Trophoblast cell (in vitro differentiated cells and primary cell): Measurements from ENCODE around the gene CACNA1B.

Experiments
- DNase-seq, 2 donors: peaks; one replicate each; pipeline ENCODE4 v3.0.0-alpha.2; 2016
- H2AFZ ChIP-seq: 2 replicates; pipeline ENCODE4 v1.6.1; 2013; ENCODE audit warnings: low read length, moderate library complexity, mild to moderate bottlenecking; ENCODE audit not compliant: insufficient read depth, poor library complexity
- H2AK5ac ChIP-seq: 2 replicates; pipeline ENCODE4 v1.6.1; 2013; ENCODE audit warnings: mild to moderate bottlenecking, low read length
- H2BK120ac ChIP-seq: 2 replicates; pipeline ENCODE4 v1.6.1; 2013; ENCODE audit warnings: low read length, mild to moderate bottlenecking, moderate library complexity; ENCODE audit not compliant: insufficient read depth, poor library complexity
- H2BK12ac ChIP-seq: 2 replicates; pipeline ENCODE4 v1.6.1; 2013; ENCODE audit warnings: mild to moderate bottlenecking, low read length, moderate library complexity
- H2BK5ac ChIP-seq: 2 replicates; pipeline ENCODE4 v1.6.1; 2013; ENCODE audit warnings: low read length, low read depth, moderate library complexity, mild to moderate bottlenecking; ENCODE audit not compliant: poor library complexity
- H3K14ac ChIP-seq: 2 replicates; pipeline ENCODE4 v1.6.1; 2013; ENCODE audit warnings: mild to moderate bottlenecking, low read length
- H3K18ac ChIP-seq: 2 replicates; pipeline ENCODE4 v1.6.1; 2013; ENCODE audit warnings: mild to moderate bottlenecking, low read length
- H3K23ac ChIP-seq: 2 replicates; pipeline ENCODE4 v1.6.1; 2013; ENCODE audit warnings: low read length
- H3K27ac ChIP-seq: 2 replicates; pipeline ENCODE4 v1.5.1; 2013; ENCODE audit warnings: low read depth, mild to moderate bottlenecking, inconsistent platforms, low read length, moderate library complexity
- H3K27me3 ChIP-seq: 2 replicates; pipeline ENCODE4 v1.6.1; 2013; ENCODE audit warnings: inconsistent platforms, mild to moderate bottlenecking, low read length, moderate library complexity; ENCODE audit not compliant: insufficient read depth
- H3K36me3 ChIP-seq, 2 experiments: 1 replicate in 1 of 2; 2 replicates in 1 of 2; pipeline ENCODE4 v1.6.1; 2013; ENCODE audit warnings: low read length in 2 of 2, mild to moderate bottlenecking in 2 of 2, moderate library complexity in 1 of 2; ENCODE audit not compliant: insufficient read depth in 2 of 2, control insufficient read depth in 1 of 2
- H3K4ac ChIP-seq: 2 replicates; pipeline ENCODE4 v1.6.1; 2013; ENCODE audit warnings: low read depth, mild to moderate bottlenecking, low read length, moderate library complexity
- H3K4me1 ChIP-seq, 2 experiments: 1 replicate in 1 of 2; 2 replicates in 1 of 2; pipeline ENCODE4 v1.6.1; 2013; ENCODE audit warnings: low read length in 2 of 2, mild to moderate bottlenecking in 2 of 2, moderate library complexity in 1 of 2; ENCODE audit not compliant: insufficient read depth in 2 of 2, control insufficient read depth in 1 of 2
- H3K4me2 ChIP-seq: 2 replicates; pipeline ENCODE4 v1.6.1; 2013; ENCODE audit warnings: inconsistent platforms, mild to moderate bottlenecking, low read length, moderate library complexity
- H3K4me3 ChIP-seq: 2 replicates; pipeline ENCODE4 v1.5.1; 2013; ENCODE audit warnings: mild to moderate bottlenecking, low read depth, low read length, inconsistent platforms
- H3K79me1 ChIP-seq: one replicate; pipeline ENCODE4 v1.6.1; 2013; ENCODE audit warnings: low read length
- H3K79me2 ChIP-seq: 2 replicates; pipeline ENCODE4 v1.6.1; 2013; ENCODE audit warnings: low read length, mild to moderate bottlenecking; ENCODE audit not compliant: control insufficient read depth, insufficient read depth, poor library complexity
- H3K9ac ChIP-seq: 2 replicates; pipeline ENCODE4 v1.6.1; 2013; ENCODE audit warnings: mild to moderate bottlenecking, low read length
- H3K9me3 ChIP-seq: 2 replicates; pipeline ENCODE4 v1.6.1; 2013; ENCODE audit warnings: low read depth, mild to moderate bottlenecking, control low read depth, inconsistent platforms, low read length; ENCODE audit not compliant: insufficient read depth
- H4K12ac ChIP-seq: 2 replicates; pipeline ENCODE4 v1.6.1; 2013; ENCODE audit warnings: low read depth, mild to moderate bottlenecking, low read length, moderate library complexity
- H4K8ac ChIP-seq: 2 replicates; pipeline ENCODE4 v1.6.1; 2013; ENCODE audit warnings: low read depth, mild to moderate bottlenecking, low read length, moderate library complexity
- H4K91ac ChIP-seq: one replicate; pipeline ENCODE4 v1.6.1; 2013; ENCODE audit warnings: low read depth, mild to moderate bottlenecking, low read length, moderate library complexity
- WGBS: extraction: QIAGEN DNeasy Blood & Tissue Kit; methylation state at CpG from one replicate; pipeline ENCODE4 v1.1.7; 2013; ENCODE audit warnings: missing lambda C conversion rate; ENCODE audit not compliant: insufficient read length, insufficient coverage; ENCODE audit errors: extremely low coverage; 5-methylcytosine and 5-hydroxymethylcytosine counted together

Gene CACNA1B

GRCh38 chr9:138098908-138099791, 221.6 kb downstream of the CACNA1B start:
- Histone ChIP-seq H3K4me1 (no peaks in the 10 kb centered on the region), H3K36me3 (no peaks in the 10 kb centered on the region), H4K12ac (no peak overlapping the region), H3K4me2 (no peak overlapping the region), H3K79me2 (no peaks in the 10 kb centered on the region), H2BK5ac (no peak overlapping the region), H3K14ac (no peak overlapping the region), H4K91ac (no peak overlapping the region), H2AK5ac (no peak overlapping the region), H3K23ac (no peak overlapping the region), H3K27ac (no peak overlapping the region), H2BK12ac (no peak overlapping the region), H3K4ac (no peak overlapping the region), H3K27me3 (no peaks in the 10 kb centered on the region), H3K9me3 (peaks cover 55% of the 10 kb centered on the region), H4K8ac (no peak overlapping the region), H3K4me3 (peak overlapping the region; percentile 39), H2AFZ (no peak overlapping the region), H2BK120ac (no peak overlapping the region), H3K9ac (no peak overlapping the region), H3K79me1 (no peaks in the 10 kb centered on the region), H3K18ac (no peak overlapping the region)
- no CpG with 5 or more reads among the region's 22 CpGs for WGBS
- DNase-seq = no peak

- Histone ChIP-seq H3K18ac (no peak overlapping the region), H3K4me1 (no peaks in the 10 kb centered on the region), H3K4me3 (no peak overlapping the region), H3K14ac (no peak overlapping the region), H3K4me2 (no peak overlapping the region), H2AK5ac (no peak overlapping the region), H3K9ac (no peak overlapping the region), H4K8ac (no peak overlapping the region), H3K79me1 (no peaks in the 10 kb centered on the region), H2BK5ac (no peak overlapping the region), H4K12ac (no peak overlapping the region), H4K91ac (no peak overlapping the region), H2BK120ac (no peak overlapping the region), H3K36me3 (no peaks in the 10 kb centered on the region), H3K9me3 (peaks cover 63% of the 10 kb centered on the region), H2BK12ac (no peak overlapping the region), H2AFZ (no peak overlapping the region), H3K23ac (no peak overlapping the region), H3K27ac (no peak overlapping the region), H3K27me3 (no peaks in the 10 kb centered on the region), H3K79me2 (no peaks in the 10 kb centered on the region), H3K4ac (no peak overlapping the region)
- no CpG with 5 or more reads among the region's 8 CpGs for WGBS
- DNase-seq = no peak
Observed at GRCh38 chr9:138099803-138100598, 222.4 kb downstream of the CACNA1B start.

GRCh38 chr9:138100711-138101350, 223.2 kb downstream of the CACNA1B start:
- no peak overlapping the region for H2BK12ac ChIP-seq
- no peak overlapping the region for H2BK5ac ChIP-seq
- no peak overlapping the region for H3K4me3 ChIP-seq
- no peak overlapping the region for H3K4ac ChIP-seq
- no CpG with 5 or more reads among the region's 30 CpGs for WGBS
- H3K4me1 ChIP-seq = no peaks in the 10 kb centered on the region
- no peak overlapping the region for H2BK120ac ChIP-seq
- no peak overlapping the region for H3K23ac ChIP-seq
- no peak for DNase-seq
- H3K79me2 ChIP-seq = no peaks in the 10 kb centered on the region
- H3K27ac ChIP-seq = no peak overlapping the region
- no peak overlapping the region for H3K4me2 ChIP-seq
- no peak overlapping the region for H4K91ac ChIP-seq
- H3K79me1 ChIP-seq = no peaks in the 10 kb centered on the region
- H3K9me3 ChIP-seq = peaks cover 71% of the 10 kb centered on the region
- no peak overlapping the region for H3K18ac ChIP-seq
- H2AK5ac ChIP-seq = no peak overlapping the region
- H4K8ac ChIP-seq = no peak overlapping the region
- no peak overlapping the region for H2AFZ ChIP-seq
- H3K36me3 ChIP-seq = no peaks in the 10 kb centered on the region
- no peak overlapping the region for H4K12ac ChIP-seq
- H3K14ac ChIP-seq = no peak overlapping the region
- no peaks in the 10 kb centered on the region for H3K27me3 ChIP-seq
- H3K9ac ChIP-seq = no peak overlapping the region

- H3K14ac ChIP-seq = no peak overlapping the region
- H3K79me1 ChIP-seq = no peaks in the 10 kb centered on the region
- H3K79me2 ChIP-seq = no peaks in the 10 kb centered on the region
- DNase-seq = no peak
- H3K36me3 ChIP-seq = no peaks in the 10 kb centered on the region
- no peak overlapping the region for H3K9ac ChIP-seq
- no peak overlapping the region for H4K91ac ChIP-seq
- H3K9me3 ChIP-seq = peaks cover 69% of the 10 kb centered on the region
- H3K23ac ChIP-seq = no peak overlapping the region
- no CpG with 5 or more reads among the region's 16 CpGs for WGBS
- no peak overlapping the region for H3K18ac ChIP-seq
- H2BK5ac ChIP-seq = no peak overlapping the region
- no peaks in the 10 kb centered on the region for H3K4me1 ChIP-seq
- H3K4me2 ChIP-seq = no peak overlapping the region
- no peak overlapping the region for H4K8ac ChIP-seq
- H2AK5ac ChIP-seq = no peak overlapping the region
- no peak overlapping the region for H4K12ac ChIP-seq
- no peak overlapping the region for H3K27ac ChIP-seq
- H3K4me3 ChIP-seq = no peak overlapping the region
- no peaks in the 10 kb centered on the region for H3K27me3 ChIP-seq
- no peak overlapping the region for H2AFZ ChIP-seq
- no peak overlapping the region for H3K4ac ChIP-seq
- H2BK120ac ChIP-seq = no peak overlapping the region
- no peak overlapping the region for H2BK12ac ChIP-seq
Observed at GRCh38 chr9:138101444-138102234, 224.1 kb downstream of the CACNA1B start.
